Testis (tissue), 2 donors: ENCODE results near the gene FAIM.
"Not testable (repeated sequence)": the region's sequence is repeated elsewhere in the genome, so short reads cannot be mapped to it uniquely, and the experiment has no call there.

ENCODE experiments used
- POLR2A ChIP-seq: fragments of 450-650 bp; IDR thresholded peaks from one replicate; pipeline ENCODE4 v1.6.1; 2017; ENCODE audit warnings: antibody characterized with exemption, mild to moderate bottlenecking, moderate library complexity
- TF ChIP-seq, protein P1 (sequence below), 3 experiments: fragments of 450-650 bp in 2 of 3; fragments of 200-600 bp in 1 of 3; sonication (generic) in 1 of 3; IDR thresholded peaks; one replicate each; pipeline ENCODE4 v1.5.1; 2016 to 2019; ENCODE audit warnings: antibody characterized with exemption in 3 of 3, mild to moderate bottlenecking in 2 of 3, moderate library complexity in 1 of 3

DNA sequence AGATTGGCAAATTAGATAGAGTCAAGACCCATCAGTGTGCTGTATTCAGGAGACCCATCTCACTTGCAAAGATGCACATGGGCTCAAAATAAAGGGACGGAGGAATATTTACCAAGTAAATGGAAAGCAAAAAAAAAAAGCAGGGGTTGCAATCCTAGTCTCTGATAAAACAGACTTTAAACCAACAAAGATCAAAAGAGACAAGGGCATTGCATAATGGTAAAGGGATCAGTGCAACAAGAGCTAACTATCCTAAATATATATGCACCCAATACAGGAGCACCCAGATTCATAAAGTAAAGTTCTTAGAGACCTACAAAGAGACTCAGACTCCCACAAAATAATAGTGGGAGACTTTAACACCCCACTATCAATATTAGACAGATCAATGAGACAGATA, 45.7 kb upstream of the FAIM start:
- TF ChIP-seq, protein P1, sequence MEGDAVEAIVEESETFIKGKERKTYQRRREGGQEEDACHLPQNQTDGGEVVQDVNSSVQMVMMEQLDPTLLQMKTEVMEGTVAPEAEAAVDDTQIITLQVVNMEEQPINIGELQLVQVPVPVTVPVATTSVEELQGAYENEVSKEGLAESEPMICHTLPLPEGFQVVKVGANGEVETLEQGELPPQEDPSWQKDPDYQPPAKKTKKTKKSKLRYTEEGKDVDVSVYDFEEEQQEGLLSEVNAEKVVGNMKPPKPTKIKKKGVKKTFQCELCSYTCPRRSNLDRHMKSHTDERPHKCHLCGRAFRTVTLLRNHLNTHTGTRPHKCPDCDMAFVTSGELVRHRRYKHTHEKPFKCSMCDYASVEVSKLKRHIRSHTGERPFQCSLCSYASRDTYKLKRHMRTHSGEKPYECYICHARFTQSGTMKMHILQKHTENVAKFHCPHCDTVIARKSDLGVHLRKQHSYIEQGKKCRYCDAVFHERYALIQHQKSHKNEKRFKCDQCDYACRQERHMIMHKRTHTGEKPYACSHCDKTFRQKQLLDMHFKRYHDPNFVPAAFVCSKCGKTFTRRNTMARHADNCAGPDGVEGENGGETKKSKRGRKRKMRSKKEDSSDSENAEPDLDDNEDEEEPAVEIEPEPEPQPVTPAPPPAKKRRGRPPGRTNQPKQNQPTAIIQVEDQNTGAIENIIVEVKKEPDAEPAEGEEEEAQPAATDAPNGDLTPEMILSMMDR (IDR thresholded peaks at IDR 0.05) = not testable (repeated sequence)
- not testable (repeated sequence) for TF ChIP-seq POLR2A
